Measurements from ENCODE around the gene THSD4.

Gene THSD4

GRCh38 chr15:71484080-71484479 lies 368.8 kb downstream of the THSD4 start:
- TF ChIP-seq CTCF (IDR thresholded peaks at IDR 0.05; ENCODE audit: low read depth, low read length, poor library complexity, severe bottlenecking) (no peak), EZH2phosphoT487 (IDR thresholded peaks at IDR 0.05; ENCODE audit: borderline replicate concordance, low read length) (no peak)
- H3K9me3 ChIP-seq (ENCODE audit: control insufficient read depth, insufficient read depth, low read length), result no peaks in the 10 kb centered on the region

GRCh38 chr15:71485094-71485693 lies 369.9 kb downstream of the THSD4 start:
- no peaks in the 10 kb centered on the region for H4K20me1 ChIP-seq (ENCODE audit: control insufficient read depth, insufficient read depth, low read depth, low read length)
- no peaks in the 10 kb centered on the region for H3K36me3 ChIP-seq (ENCODE audit: control insufficient read depth, low read length)
- H3K79me2 ChIP-seq (ENCODE audit: control insufficient read depth, low read length), result no peaks in the 10 kb centered on the region
- no peaks in the 10 kb centered on the region for H3K27me3 ChIP-seq (ENCODE audit: control insufficient read depth, low read length)
- no peaks in the 10 kb centered on the region for H3K9me3 ChIP-seq (ENCODE audit: control insufficient read depth, insufficient read depth, low read length)
- no peak overlapping the region for H3K4me3 ChIP-seq (ENCODE audit: low read length)
- no peaks in the 10 kb centered on the region for H3F3A ChIP-seq (ENCODE audit: control insufficient read depth, insufficient read depth)
- H3K4me1 ChIP-seq (ENCODE audit: control insufficient read depth, low read length), result no peaks in the 10 kb centered on the region
- H3K4me2 ChIP-seq (ENCODE audit: low read length), result no peak overlapping the region
- TF ChIP-seq CTCF (IDR thresholded peaks at IDR 0.05; ENCODE audit: low read depth, low read length, poor library complexity, severe bottlenecking) (peak; percentile 60), EZH2phosphoT487 (IDR thresholded peaks at IDR 0.05; ENCODE audit: borderline replicate concordance, low read length) (no peak)
- no peaks in the 10 kb centered on the region for H3K9me2 ChIP-seq (replicated peaks; ENCODE audit: control insufficient read depth, low read length)
- no peak overlapping the region for H3K27ac ChIP-seq (ENCODE audit: low read depth, low read length)

More at GRCh38 chr15:71484080-71484479, 368.8 kb downstream of the THSD4 start:
- Histone ChIP-seq H3K4me1 (ENCODE audit: control insufficient read depth, low read length) (no peaks in the 10 kb centered on the region), H3K4me2 (ENCODE audit: low read length) (no peak overlapping the region), H3K36me3 (ENCODE audit: control insufficient read depth, low read length) (no peaks in the 10 kb centered on the region), H3F3A (ENCODE audit: control insufficient read depth, insufficient read depth) (no peaks in the 10 kb centered on the region), H3K27me3 (ENCODE audit: control insufficient read depth, low read length) (no peaks in the 10 kb centered on the region), H3K4me3 (ENCODE audit: low read length) (no peak overlapping the region), H3K9me2 (replicated peaks; ENCODE audit: control insufficient read depth, low read length) (no peaks in the 10 kb centered on the region), H3K79me2 (ENCODE audit: control insufficient read depth, low read length) (no peaks in the 10 kb centered on the region), H3K27ac (ENCODE audit: low read depth, low read length) (no peak overlapping the region), H4K20me1 (ENCODE audit: control insufficient read depth, insufficient read depth, low read depth, low read length) (no peaks in the 10 kb centered on the region)

- no peaks in the 10 kb centered on the region for H3K27me3 ChIP-seq (ENCODE audit: control insufficient read depth, low read length)
- H3K9me3 ChIP-seq (ENCODE audit: control insufficient read depth, insufficient read depth, low read length), result no peaks in the 10 kb centered on the region
- no peaks in the 10 kb centered on the region for H4K20me1 ChIP-seq (ENCODE audit: control insufficient read depth, insufficient read depth, low read depth, low read length)
- H3K4me1 ChIP-seq (ENCODE audit: control insufficient read depth, low read length), result no peaks in the 10 kb centered on the region
- no peaks in the 10 kb centered on the region for H3F3A ChIP-seq (ENCODE audit: control insufficient read depth, insufficient read depth)
- no peak overlapping the region for H3K27ac ChIP-seq (ENCODE audit: low read depth, low read length)
- no peaks in the 10 kb centered on the region for H3K79me2 ChIP-seq (ENCODE audit: control insufficient read depth, low read length)
- no peaks in the 10 kb centered on the region for H3K36me3 ChIP-seq (ENCODE audit: control insufficient read depth, low read length)
- H3K4me2 ChIP-seq (ENCODE audit: low read length), result no peak overlapping the region
- no peaks in the 10 kb centered on the region for H3K9me2 ChIP-seq (replicated peaks; ENCODE audit: control insufficient read depth, low read length)
- TF ChIP-seq CTCF (IDR thresholded peaks at IDR 0.05; ENCODE audit: low read depth, low read length, poor library complexity, severe bottlenecking) (no peak), EZH2phosphoT487 (IDR thresholded peaks at IDR 0.05; ENCODE audit: borderline replicate concordance, low read length) (no peak)
- H3K4me3 ChIP-seq (ENCODE audit: low read length), result no peak overlapping the region
Measured at GRCh38 chr15:71489570-71489969, 374.3 kb downstream of the THSD4 start.
